Right lobe of liver (tissue), 6 donors: ENCODE data around the gene NOC2L. TPM values are rescaled to one million over a fixed set of nuclear protein-coding genes. Genes with fewer than 3 reads are reported as not detected.
A peak's percentile ranks its signal among the peaks of the same experiment; 100 is the strongest.

ENCODE experiments used
- ATAC-seq, 4 donors: fragments of 200-7000 bp; cut with Tn5 transposase; one replicate each; pipeline ENCODE4 v1.9.1; 2020; ENCODE audit warnings: mild to moderate bottlenecking in 4 of 4, moderate library complexity in 4 of 4
- DNase-seq, 3 donors: peaks; one replicate each; pipeline ENCODE4 v3.0.0-alpha.2; 2020
- H3K27ac ChIP-seq, 3 donors: fragments of 200-600 bp; one replicate each; pipeline ENCODE4 v1.8.0; 2022
- H3K27me3 ChIP-seq, 2 donors: fragments of 200-600 bp; one replicate each; pipeline ENCODE4 v1.8.0; 2022
- H3K36me3 ChIP-seq, 4 donors: fragments of 200-600 bp; sonication (generic) in 1 of 4; one replicate each; pipeline versions ENCODE4 v1.5.1 to v1.8.0; 2017 to 2022; ENCODE audit warnings: control low read depth in 1 of 4
- H3K4me1 ChIP-seq, 4 donors: fragments of 200-600 bp; sonication (generic) in 1 of 4; one replicate each; pipeline versions ENCODE4 v1.5.1 to v1.8.0; 2017 to 2022; ENCODE audit warnings: control low read depth in 1 of 4
- H3K4me3 ChIP-seq, 3 donors: fragments of 200-600 bp; one replicate each; pipeline ENCODE4 v1.8.0; 2022
- H3K9me3 ChIP-seq, 4 donors: fragments of 200-600 bp; sonication (generic) in 1 of 4; one replicate each; pipeline versions ENCODE4 v1.5.1 to v1.8.0; 2017 to 2022; ENCODE audit warnings: control low read depth in 1 of 4
- POLR2A ChIP-seq: fragments of 450-650 bp; IDR thresholded peaks from one replicate; pipeline ENCODE4 v1.6.1; 2017; ENCODE audit warnings: antibody characterized with exemption, mild to moderate bottlenecking
- WGBS: methylation state at CpG from one replicate; pipeline ENCODE4 v1.1.6; 2018; ENCODE audit warnings: low coverage, low lambda C conversion rate; ENCODE audit not compliant: insufficient coverage; ENCODE audit errors: missing lambda C conversion rate; 5-methylcytosine and 5-hydroxymethylcytosine counted together
- intact Hi-C, 2 donors: fragments of 100-400 bp; cut with DNase I; formaldehyde crosslinking; loops; one replicate each; pipeline versions ENCODE4 v1.11.2 to v1.14.1; 2022
- long read RNA-seq: library from polyadenylated mRNA; unstranded; transcript quantifications from one replicate; pipeline ENCODE4 v2.0.0, GENCODE V29; 2019
- total RNA-seq, 6 experiments: library from RNA; depleted of rRNA in 2 of 6; stranded (reverse); fragments of >200 nt in 2 of 6; fragmentation: NEBNext Ultra II Directional in 3 of 6; extraction: Animal tissue kit (Norgen Biotek cat#: 25700) in 3 of 6; gene quantifications; one replicate each; pipeline versions ENCODE4 v1.1.0 to v1.2.4, GENCODE V29; 2016 to 2023
- TF ChIP-seq, protein P1 (sequence below), 4 donors: fragments of 200-600 bp in 3 of 4; fragments of 450-650 bp in 1 of 4; IDR thresholded peaks; one replicate each; pipeline versions ENCODE4 v1.5.1 to v1.8.0; 2016 to 2022; ENCODE audit warnings: antibody characterized with exemption in 4 of 4, mild to moderate bottlenecking in 2 of 4
- donor health status: DM: no; HTN: yes; CAD: no.
- donor health status: DM: no; HTN: no; CAD: no.
- donor health status: DM: no; HTN: no; CAD: no.
- donor health status: DM: no; HTN: yes; CAD: no.
- donor health status: DM: no; HTN: yes; CAD: no.

The NOC2L gene
- 10 to 100 TPM; 28.9 to 36.8 (median 30.2) TPM for total RNA-seq
- long read RNA-seq, partial matches to known transcripts, result 0 of 13 reads
- long read RNA-seq, other reads (novel, unspliced or antisense), result 10 of 13 reads

DNA sequence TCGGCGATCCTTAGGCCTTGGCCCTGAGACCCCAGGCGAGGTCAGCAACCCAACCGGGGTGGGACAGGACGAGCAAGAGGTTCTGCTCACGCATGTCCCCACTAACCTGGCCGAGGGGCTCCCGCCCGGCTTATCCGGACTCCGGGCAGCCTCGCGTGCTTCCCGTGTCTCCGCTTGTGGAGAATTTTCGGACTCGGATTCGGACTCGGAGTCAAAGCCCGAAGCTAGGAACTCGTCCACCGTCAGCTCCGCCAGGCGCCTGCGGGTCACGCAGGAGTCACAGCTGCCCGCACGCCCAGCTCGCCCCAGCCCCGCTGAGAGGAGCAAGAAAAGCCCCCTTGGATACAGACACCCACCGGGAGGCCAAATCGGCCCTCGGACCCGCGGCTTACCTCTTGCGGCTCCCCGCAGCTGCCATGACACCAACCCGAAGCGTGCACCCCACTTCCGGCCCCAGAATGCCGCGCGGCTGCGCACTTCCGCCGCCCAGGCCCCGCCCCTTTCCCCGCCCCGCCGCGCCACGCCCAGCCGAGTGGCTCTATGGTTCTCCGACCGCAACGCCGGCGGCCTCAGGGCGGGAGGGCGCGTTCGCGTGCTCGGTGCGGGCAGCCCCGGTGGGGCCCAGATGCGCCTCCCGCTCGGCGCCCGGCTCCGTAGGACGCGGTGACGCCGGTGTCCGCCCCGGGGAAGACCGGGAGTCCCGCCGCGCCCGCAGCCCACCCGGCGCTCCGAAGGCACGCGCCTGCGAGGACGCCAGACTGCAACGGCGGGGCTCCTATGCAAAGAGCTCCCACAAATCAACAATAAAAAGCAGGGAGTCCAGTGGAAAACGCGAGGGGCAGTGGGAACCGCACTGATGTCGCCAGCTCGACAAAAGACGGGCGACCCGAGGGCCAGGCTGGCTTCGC lies at the start of gene NOC2L:
Gene NOC2L (minus strand): TSS at position 434 of the 908 bp plus-strand sequence. CDS start 16 bp downstream, at position 418.
- Histone ChIP-seq H3K36me3 (peaks cover 0 to 25% (median 15%) of the 10 kb centered on the region in 4 donors), H3K4me1 (peaks cover 0 to 13% (median 0%) of the 10 kb centered on the region in 4 donors), H3K27me3 (no peaks in the 10 kb centered on the region), H3K27ac (peak within 1 kb of the TSS in 1 of 3 donors; percentile 33), H3K9me3 (no peaks in the 10 kb centered on the region), H3K4me3 (peak within 1 kb of the TSS; percentile 99 to 100 (median 100))
- WGBS, result no CpG with 5 or more reads among the region's 101 CpGs
- intact Hi-C loops, result no loop called here
- ATAC-seq (peak; percentile 92 to 98 (median 94)), DNase-seq (peak; percentile 95 to 96 (median 95))
- TF ChIP-seq, protein P1, sequence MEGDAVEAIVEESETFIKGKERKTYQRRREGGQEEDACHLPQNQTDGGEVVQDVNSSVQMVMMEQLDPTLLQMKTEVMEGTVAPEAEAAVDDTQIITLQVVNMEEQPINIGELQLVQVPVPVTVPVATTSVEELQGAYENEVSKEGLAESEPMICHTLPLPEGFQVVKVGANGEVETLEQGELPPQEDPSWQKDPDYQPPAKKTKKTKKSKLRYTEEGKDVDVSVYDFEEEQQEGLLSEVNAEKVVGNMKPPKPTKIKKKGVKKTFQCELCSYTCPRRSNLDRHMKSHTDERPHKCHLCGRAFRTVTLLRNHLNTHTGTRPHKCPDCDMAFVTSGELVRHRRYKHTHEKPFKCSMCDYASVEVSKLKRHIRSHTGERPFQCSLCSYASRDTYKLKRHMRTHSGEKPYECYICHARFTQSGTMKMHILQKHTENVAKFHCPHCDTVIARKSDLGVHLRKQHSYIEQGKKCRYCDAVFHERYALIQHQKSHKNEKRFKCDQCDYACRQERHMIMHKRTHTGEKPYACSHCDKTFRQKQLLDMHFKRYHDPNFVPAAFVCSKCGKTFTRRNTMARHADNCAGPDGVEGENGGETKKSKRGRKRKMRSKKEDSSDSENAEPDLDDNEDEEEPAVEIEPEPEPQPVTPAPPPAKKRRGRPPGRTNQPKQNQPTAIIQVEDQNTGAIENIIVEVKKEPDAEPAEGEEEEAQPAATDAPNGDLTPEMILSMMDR (IDR thresholded peaks at IDR 0.05), result no peak
- peak; percentile 35 for TF ChIP-seq POLR2A

DNA sequence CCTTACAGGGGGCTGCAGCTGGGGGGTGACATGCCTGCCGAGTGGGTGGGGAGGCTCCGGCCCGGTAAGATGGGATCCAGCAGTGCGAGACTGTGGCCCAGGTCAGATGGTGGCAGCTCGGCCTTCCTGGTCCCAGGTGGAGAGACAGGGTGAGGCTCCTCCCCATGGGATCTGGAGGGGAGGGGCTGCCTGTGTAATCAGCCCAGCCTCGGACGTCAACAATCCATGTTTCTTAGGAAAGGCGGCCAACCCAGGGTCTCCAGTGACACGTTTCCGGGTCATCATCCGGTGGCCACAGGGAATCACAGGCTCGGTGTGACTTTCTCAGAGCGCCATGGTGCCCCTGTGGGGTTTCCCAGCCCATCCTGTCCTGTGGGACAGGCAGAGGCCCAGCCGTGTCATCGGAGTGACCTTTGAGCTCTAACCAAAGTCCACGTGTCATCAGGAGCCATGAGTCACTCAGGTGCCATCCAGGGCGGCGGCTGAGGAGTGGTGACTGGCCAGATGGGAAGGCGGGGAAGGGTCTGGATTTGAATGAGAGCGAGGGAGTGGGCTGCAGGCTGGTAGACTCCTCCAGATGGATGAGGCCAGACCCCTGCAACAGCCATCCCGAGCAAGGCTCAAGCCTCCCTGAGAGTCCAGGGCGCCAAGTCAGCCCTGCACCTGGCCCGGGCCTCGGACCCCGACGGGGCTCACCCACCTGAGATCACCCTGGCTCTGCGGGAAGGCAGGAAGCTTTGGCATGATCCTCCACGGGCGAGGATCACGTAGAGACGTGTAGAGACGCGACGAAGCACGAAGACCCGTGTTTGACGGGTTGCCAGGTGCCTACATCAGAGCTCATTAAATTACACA lies 47.5 kb upstream of the NOC2L start:
- Histone ChIP-seq H3K36me3 (no peaks in the 10 kb centered on the region), H3K9me3 (no peaks in the 10 kb centered on the region), H3K4me3 (peak overlapping the region; percentile 45 to 50 (median 48)), H3K27me3 (no peaks in the 10 kb centered on the region), H3K4me1 (peaks cover 0 to 29% (median 8%) of the 10 kb centered on the region in 4 donors), H3K27ac (peak overlapping the region; percentile 78 to 85 (median 82))
- peak; percentile 85 to 92 (median 88) for DNase-seq
- WGBS, result 28% methylated on average over 5 of the region's 37 CpGs
- ATAC-seq, result peak; percentile 81 to 88 (median 85)
- intact Hi-C loops, result no loop called here
- TF ChIP-seq, protein P1 (IDR thresholded peaks at IDR 0.05), result no peak
- TF ChIP-seq POLR2A, result peak; percentile 82

DNA sequence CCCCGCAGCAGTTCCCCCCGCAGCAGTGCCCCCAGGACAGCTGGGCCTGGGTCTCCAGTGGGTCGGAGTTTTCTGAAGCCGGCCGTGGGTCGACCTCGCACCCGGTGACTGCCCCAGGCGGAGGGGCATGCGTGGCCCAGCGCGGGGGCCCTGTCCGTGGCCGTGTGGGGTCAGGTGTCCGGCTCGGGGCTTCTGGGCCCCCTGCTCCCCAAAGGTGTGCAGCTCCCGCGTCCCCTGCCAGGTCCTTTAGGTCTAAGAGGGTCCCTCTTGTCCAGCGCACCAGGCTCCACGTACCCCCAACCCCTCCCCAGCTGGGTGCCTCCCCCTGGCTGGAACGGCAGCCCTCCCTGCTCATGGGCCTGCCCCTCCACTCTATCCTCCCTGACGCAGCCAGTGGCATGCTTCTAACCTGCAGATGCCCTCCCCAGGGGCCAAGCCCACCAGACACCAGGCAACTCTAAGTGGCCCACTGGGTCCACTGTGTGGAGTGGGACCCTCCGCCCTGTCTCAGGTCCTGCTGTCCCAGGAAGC lies 46.8 kb upstream of the NOC2L start:
- peak in 2 of 3 donors; percentile 49 to 53 for DNase-seq
- TF ChIP-seq, protein P1 (IDR thresholded peaks at IDR 0.05), result no peak
- TF ChIP-seq POLR2A, result no peak
- peak overlapping the region; percentile 45 to 50 (median 48) for H3K4me3 ChIP-seq

More for the DNA sequence above, 46.8 kb upstream of the NOC2L start:
- intact Hi-C loops, result no loop called here
- 26% methylated on average over 13 of the region's 23 CpGs for WGBS
- Histone ChIP-seq H3K36me3 (no peaks in the 10 kb centered on the region), H3K4me1 (peaks cover 0 to 33% (median 8%) of the 10 kb centered on the region in 4 donors), H3K27ac (peak overlapping the region; percentile 78 to 85 (median 82)), H3K9me3 (no peaks in the 10 kb centered on the region), H3K27me3 (no peaks in the 10 kb centered on the region)
- ATAC-seq, result no peak
